ENCODE data around the gene DPP7.

Gene DPP7

GRCh38 chr9:137110911-137111787 lies 3.4 kb downstream of the DPP7 start:
- FAIRE-seq: no peak

DNA sequence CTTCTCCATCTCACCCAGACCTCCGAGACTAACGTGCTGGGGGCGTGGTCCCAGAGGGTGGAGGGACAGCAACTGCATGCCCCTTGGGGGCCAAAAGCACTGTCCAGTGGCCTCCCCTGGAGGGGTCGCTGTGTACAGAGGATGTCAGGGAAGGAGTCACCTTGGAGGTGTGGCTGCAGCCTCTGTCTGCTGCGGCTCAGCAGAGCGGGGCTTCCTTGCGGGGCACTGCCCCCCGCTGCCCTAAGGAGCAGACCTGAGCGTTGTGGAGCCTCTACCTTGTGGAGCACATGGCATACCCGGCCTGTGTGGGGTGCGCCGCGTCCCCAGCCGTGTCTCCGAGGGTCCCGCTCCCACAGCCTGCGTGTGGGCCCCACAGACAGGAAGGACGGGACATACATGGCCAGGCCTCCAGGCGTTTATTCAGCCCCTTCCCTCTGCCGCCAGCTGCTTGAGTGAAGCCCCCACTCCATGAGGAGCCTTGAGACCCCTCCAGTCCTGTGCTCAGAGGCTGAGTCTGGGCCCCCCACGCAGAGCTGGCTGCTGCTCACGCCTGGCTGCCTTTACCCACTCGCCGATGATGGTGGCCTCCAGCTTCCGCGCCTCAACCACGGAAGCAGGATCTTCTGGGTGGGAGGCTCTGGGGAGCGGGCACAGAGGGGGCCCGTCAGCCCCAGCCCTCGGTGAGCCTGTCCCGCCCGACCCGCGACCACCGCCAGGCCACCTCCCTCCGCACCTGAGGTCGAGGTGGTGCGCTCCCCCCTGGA lies 4.2 kb downstream of the DPP7 start:
- FAIRE-seq: no peak

- FAIRE-seq: no peak
Observed at GRCh38 chr9:137109250-137110146, 5.0 kb downstream of the DPP7 start.

DNA sequence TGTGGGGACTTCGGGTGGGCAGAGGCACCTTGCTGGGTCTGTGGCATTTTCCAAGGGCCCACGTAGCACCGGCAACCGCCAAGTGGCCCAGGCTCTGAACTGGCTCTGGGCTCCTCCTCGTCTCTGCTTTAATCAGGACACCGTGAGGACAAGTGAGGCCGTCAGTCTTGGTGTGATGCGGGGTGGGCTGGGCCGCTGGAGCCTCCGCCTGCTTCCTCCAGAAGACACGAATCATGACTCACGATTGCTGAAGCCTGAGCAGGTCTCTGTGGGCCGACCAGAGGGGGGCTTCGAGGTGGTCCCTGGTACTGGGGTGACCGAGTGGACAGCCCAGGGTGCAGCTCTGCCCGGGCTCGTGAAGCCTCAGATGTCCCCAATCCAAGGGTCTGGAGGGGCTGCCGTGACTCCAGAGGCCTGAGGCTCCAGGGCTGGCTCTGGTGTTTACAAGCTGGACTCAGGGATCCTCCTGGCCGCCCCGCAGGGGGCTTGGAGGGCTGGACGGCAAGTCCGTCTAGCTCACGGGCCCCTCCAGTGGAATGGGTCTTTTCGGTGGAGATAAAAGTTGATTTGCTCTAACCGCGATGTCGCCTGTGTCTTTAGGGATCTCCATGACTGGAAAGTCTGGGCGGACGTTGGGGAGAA lies 5.8 kb downstream of the DPP7 start:
- FAIRE-seq: no peak

DNA sequence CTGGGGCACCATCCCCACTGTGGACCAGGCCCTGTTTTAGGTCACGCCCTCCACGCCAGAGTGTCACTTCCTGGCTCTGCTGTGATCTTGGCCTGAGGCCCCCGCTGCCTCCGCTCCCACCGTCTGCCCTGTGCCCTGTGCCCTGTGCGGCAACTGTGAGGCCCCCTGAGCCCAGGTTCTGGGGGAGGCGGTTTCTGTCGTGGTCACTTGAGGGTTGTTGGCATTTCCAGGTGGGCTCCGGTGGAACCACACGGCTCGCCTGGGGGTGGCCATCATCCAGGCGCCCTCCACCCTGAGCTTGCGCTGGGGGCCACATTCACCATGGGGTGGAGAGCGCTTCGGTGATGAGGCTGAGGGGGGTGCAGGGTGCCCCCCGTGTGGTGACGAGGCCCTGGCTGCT lies 6.6 kb downstream of the DPP7 start:
- no peak for FAIRE-seq

DNA sequence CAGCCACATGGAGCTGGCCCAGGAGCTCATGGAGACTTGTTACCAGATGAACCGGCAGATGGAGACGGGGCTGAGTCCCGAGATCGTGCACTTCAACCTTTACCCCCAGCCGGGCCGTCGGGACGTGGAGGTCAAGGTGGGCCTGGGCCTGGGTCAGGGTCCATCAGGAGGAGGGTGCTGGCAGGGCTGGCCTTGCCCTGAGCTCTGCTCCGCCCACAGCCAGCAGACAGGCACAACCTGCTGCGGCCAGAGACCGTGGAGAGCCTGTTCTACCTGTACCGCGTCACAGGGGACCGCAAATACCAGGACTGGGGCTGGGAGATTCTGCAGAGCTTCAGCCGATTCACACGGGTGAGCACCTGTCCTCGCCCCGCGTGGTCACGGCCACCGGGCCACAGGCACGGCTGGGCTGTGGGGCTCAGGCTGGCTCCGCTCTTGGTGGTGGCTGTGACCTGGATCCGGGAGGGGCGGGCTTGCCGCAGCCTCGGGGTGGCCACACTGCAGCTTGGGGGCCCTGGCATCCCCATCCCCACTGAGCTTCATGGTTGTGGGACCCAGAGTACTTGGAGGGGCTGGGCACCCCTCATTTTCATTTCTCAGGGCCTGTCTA lies 7.1 kb downstream of the DPP7 start:
- no peak for FAIRE-seq

- FAIRE-seq: no peak
Observed at GRCh38 chr9:137106662-137107250, 7.8 kb downstream of the DPP7 start.

DNA sequence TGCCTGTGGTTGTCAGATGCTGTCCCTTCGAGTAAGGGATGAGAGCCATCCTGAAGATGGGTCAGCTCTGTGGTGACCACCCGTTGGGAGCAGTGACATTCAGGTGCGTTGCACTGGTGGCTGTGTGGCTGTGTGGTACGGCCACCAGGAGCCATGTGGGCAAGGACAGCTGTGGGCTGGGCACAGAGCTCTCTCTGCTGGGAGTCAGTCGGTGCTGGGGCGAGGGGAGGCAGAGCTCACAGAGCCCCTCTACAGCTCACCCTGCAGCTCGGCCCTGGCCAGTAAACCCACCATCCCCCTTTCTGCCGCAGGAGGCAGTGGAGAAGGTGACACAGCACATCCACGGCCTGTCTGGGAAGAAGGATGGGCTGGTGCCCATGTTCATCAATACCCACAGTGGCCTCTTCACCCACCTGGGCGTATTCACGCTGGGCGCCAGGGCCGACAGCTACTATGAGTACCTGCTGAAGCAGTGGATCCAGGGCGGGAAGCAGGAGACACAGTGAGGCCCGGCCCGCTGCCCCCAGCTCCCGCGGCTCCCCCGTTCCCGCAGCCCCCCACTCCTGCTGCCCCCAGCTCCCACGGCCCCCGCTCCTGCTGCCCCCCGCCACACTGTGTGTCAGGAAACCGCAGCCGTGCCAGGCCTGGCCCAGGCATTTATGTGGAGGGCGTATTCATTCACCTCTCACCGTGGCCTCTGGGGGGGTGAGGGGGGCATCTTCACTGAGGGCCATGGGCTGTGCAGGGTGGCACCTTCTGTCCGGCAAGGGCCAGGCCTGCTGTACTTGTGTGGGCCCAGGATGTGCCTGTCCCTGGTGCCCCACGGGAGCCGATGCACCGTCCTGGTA lies 8.5 kb downstream of the DPP7 start:
- no peak for FAIRE-seq

- FAIRE-seq: no peak
Observed at GRCh38 chr9:137103206-137103999, 11.1 kb downstream of the DPP7 start.

DNA sequence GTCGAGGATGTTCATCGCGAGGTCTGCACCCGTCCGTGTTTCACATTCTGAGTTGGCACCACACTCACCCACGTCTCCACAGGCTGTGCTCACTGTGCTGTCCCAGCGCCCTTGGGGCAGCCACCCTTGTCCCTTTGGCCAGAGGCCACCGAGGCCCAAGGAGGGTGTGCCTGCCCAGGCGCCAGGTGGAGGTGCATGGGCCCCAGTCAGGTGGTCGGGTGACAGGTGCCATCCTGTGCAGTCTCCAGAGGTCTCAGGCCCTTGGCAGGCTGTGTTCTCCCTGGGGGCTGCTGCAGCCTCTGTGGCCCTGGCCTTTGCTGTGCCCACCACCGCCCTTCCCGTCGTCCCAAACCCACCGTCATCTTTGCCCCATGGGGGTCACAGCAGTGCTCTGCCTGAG lies 15.3 kb downstream of the DPP7 start:
- no peak for FAIRE-seq

GRCh38 chr9:137097761-137098462 lies 16.6 kb downstream of the DPP7 start:
- no peak for FAIRE-seq

- no peak for FAIRE-seq
Observed at GRCh38 chr9:137096785-137097546, 17.6 kb downstream of the DPP7 start.

DNA sequence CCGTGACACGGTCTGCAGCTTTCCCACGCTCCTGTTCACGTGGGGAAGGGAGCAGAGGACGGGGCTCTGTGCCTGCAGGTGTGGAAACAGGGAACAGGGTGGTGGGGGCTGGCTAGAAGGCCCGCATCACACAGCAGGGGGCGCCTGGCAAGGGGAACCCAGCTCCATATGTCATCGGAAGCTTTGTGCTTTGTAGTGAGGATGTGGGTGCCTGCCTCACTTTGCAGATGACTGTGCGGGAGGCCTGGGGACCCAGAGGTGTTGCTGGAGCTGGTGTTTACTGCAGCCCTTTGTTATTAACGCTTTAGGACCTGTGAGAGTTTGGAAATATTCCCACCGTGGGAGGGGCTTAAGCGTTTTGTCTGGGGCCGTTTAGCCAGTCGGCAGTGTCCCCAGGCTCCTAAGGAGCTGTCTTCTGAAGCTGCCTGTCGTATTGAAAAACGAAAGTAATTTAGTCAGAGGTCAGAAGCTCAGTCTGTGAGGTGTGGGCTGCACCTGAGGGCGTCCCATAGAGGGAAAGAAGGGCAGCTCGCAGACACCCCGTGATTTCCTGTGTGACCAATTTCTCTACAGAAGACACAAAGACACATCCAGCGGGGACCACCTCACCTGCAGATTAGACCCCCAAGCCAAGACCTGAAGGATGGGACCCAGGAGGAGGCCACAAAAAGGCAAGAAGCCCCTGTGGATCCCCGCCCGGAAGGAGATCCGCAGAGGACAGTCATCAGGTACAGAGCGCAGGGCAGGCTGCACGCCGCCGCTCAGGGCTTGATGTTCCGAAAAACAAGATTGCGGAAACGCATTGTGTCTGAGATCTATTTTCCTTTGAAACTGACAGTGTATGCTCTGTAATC lies 18.6 kb downstream of the DPP7 start:
- FAIRE-seq: no peak

GRCh38 chr9:137089232-137089947 lies 25.1 kb downstream of the DPP7 start:
- FAIRE-seq: no peak

- FAIRE-seq: no peak
Observed at GRCh38 chr9:137088121-137088520, 26.4 kb downstream of the DPP7 start.

GRCh38 chr9:137087409-137087925 lies 27.1 kb downstream of the DPP7 start:
- FAIRE-seq: no peak
